GM12801 (cell line): ENCODE results near the gene FLACC1.

ENCODE experiments used
- CTCF ChIP-seq: IDR thresholded peaks from one replicate; pipeline ENCODE4 v1.5.1; 2011; ENCODE audit warnings: control low read depth; ENCODE audit not compliant: insufficient read length; ENCODE audit errors: extremely low read depth

Gene FLACC1

DNA sequence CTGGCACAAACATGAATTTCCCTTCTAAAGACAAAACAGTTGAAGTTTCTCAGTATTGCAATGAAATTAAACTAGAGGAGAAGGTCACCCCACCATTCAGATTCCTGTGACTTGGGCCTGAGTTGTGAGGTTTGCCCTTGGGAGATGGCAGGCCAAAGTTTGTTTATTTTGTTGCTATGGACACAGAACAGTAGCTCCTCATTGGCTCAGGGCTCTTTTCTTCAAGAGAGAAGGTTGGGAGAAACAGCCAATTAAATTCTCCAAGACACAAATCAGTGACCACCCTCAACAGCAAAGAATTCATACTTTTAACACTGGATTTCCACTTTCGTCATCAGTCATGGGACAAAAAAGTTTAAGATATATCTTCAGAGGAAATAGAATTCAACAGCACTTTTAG lies at the start of gene FLACC1:
FLACC1 (minus strand) TSS at position 125 of the 400 bp plus-strand sequence. CDS start 5,941 bp downstream, outside the sequence.
- no peak for TF ChIP-seq CTCF

DNA sequence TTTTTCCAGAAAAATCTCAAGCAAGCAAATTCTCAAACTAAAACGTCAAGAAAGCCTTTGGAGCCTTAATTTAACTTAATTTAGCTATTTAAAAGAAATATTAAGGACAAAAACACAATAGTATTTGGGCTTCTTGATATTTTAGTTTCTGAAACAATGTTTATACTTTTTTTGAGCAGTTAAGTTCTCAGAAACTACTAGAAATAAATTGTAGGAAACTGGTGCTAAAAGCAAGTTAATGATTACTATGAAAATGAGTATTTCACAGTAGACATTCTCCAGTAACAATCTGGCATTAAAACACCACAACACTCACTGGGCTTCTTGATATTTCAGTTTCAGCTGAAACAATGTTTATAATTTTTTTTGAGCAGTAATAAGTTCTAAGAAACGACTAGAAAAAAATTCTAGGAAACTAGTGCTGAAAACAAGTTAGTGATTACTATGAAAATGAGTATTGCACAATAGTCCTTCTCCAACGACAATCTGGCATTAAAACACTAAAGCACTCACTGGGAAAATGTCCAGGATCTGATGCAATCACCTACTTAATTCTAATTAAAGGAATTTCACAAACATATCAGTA lies 49.0 kb upstream of the FLACC1 start:
- TF ChIP-seq CTCF: no peak

- no peak for TF ChIP-seq CTCF
Observed at GRCh38 chr2:201404699-201405280, 47.6 kb upstream of the FLACC1 start.

- no peak for TF ChIP-seq CTCF
Observed at GRCh38 chr2:201403880-201404279, 46.7 kb upstream of the FLACC1 start.

DNA sequence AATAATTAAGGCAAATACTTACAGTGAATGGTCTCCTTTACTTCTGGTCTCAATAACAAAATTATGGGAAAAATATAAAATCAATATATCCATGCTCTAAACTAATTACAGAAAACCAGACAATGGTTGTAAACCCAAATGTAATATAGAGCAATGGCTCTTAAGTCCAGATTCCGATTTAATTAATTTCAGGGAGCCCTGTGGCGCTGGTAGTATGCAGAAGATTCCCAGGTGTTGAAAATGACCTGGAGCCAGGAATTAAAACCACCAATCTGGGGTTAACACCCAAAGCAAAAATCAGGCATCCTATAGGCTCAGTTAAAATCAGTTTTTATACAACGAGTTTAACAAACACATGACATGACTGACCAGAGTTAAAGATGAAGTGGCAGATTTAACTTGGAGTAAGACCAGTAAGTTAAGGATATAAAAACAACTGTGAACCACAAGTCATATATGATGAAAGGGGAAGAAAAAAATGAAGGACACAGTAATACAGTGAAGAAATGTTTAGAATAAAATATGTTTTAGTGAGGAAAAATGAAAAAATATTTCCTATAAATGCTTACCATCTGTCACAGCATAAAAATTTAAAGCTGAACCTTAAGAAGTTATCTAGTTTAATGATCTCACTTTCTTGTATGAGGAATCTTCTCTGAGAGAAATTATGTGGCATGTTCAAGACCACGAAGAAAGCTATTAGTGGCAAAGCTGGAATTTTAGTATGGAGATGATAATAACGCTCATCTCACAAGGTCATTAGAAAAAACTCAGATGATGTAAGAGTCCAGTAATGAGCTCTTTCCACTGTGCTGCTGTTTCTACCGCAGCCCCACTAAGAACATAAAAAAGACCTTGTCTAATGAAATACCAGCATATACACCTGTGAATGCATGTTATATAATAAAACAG lies 45.8 kb upstream of the FLACC1 start:
- no peak for TF ChIP-seq CTCF

DNA sequence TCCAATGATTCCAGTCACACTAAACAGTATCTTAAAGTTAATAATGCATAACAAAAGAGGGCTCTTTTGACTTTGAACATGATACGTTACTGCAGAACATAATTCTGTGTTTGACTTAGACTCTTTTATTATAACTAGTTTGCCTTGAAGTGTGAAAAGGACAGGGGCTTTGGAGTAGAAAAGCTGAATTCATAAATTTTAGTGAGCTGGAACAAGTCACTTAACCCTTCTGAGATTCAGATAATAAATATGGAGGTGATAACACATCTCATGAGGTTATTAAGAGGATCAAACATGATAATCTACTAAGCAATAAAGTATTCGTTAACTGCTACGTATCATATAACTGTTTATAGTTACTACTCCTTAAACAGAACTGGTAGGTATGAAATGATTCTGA lies 44.7 kb upstream of the FLACC1 start:
- TF ChIP-seq CTCF: no peak

GRCh38 chr2:201396595-201396994 lies 39.5 kb upstream of the FLACC1 start:
- no peak for TF ChIP-seq CTCF
